Transverse colon (tissue), 4 donors: Measurements from ENCODE around the gene ETFB. TPM values are rescaled to one million over a fixed set of nuclear protein-coding genes. Genes with fewer than 3 reads are reported as not detected.
A peak's percentile ranks its signal among the peaks of the same experiment; 100 is the strongest.

ENCODE experiments used
- DNase-seq: peaks from one replicate; pipeline ENCODE4 v3.0.0-alpha.2; 2019
- H3K27ac ChIP-seq, 4 donors: fragments of 200-600 bp; sonication (generic); 2 replicates each; pipeline ENCODE4 v1.5.1; 2016 to 2018; ENCODE audit warnings: inconsistent platforms in 4 of 4
- H3K27me3 ChIP-seq: fragments of 200-600 bp; sonication (generic); 2 replicates; pipeline ENCODE4 v1.5.1; 2017; ENCODE audit warnings: inconsistent platforms
- H3K36me3 ChIP-seq, 4 donors: fragments of 200-600 bp; sonication (generic); 2 replicates each; pipeline ENCODE4 v1.5.1; 2017 to 2019; ENCODE audit warnings: inconsistent platforms in 4 of 4
- H3K4me1 ChIP-seq, 4 donors: fragments of 200-600 bp; sonication (generic); 2 replicates each; pipeline ENCODE4 v1.5.1; 2017 to 2020; ENCODE audit warnings: inconsistent platforms in 4 of 4
- H3K4me3 ChIP-seq, 4 donors: fragments of 200-600 bp; sonication (generic); 1 replicate in 1 of 4; 2 replicates in 3 of 4; pipeline versions ENCODE4 v1.5.1 to v1.6.1; 2017 to 2019; ENCODE audit warnings: inconsistent platforms in 4 of 4
- H3K9me3 ChIP-seq, 2 donors: fragments of 200-600 bp; sonication (generic); 2 replicates each; pipeline ENCODE4 v1.5.1; 2017 to 2019; ENCODE audit warnings: inconsistent platforms in 2 of 2
- EP300 ChIP-seq: sonication (generic); formaldehyde crosslinking; IDR thresholded peaks from one replicate; pipeline ENCODE4 v1.6.1; 2017; ENCODE audit warnings: antibody characterized with exemption, low read depth
- POLR2A ChIP-seq: fragments of 450-650 bp; IDR thresholded peaks from one replicate; pipeline ENCODE4 v1.6.1; 2016; ENCODE audit warnings: antibody characterized with exemption, mild to moderate bottlenecking, moderate library complexity
- POLR2AphosphoS5 ChIP-seq, 3 donors: sonication (generic); formaldehyde crosslinking; IDR thresholded peaks; one replicate each; pipeline ENCODE4 v1.6.1; 2016; ENCODE audit warnings: antibody characterized with exemption in 3 of 3
- WGBS, 2 donors: methylation state at CpG; one replicate each; pipeline ENCODE4 v1.1.5; 2018; ENCODE audit warnings: low coverage in 1 of 2; 5-methylcytosine and 5-hydroxymethylcytosine counted together
- in situ Hi-C, 4 donors: fragments of 200-750 bp; cut with MboI; loops; one replicate each; pipeline versions ENCODE4 v1.15.0 to v1.15.1; 2017; ENCODE audit warnings: low sequenced_read_pairs in 3 of 4, low pct_ligation_motif_present in 1 of 4, low pct_unique_long_range_greater_than_20kb in 1 of 4
- intact Hi-C: fragments of 100-400 bp; cut with DNase I; formaldehyde crosslinking; loops from one replicate; pipeline ENCODE4 v1.15.1; 2023; ENCODE audit warnings: low total_unique reads
- total RNA-seq, 4 donors: library from RNA; depleted of rRNA; stranded (reverse); fragments of >200 nt; gene quantifications; one replicate each; pipeline ENCODE4 v1.1.0, GENCODE V29; 2016
- TF ChIP-seq, protein P1 (sequence below), 5 experiments: fragments of 200-600 bp in 3 of 5; fragments of 450-650 bp in 2 of 5; sonication (generic) in 3 of 5; IDR thresholded peaks; 1 replicate in 2 of 5; 2 replicates in 3 of 5; pipeline ENCODE4 v1.5.1; 2016 to 2017; ENCODE audit warnings: antibody characterized with exemption in 5 of 5, inconsistent platforms in 3 of 5, mild to moderate bottlenecking in 2 of 5, moderate library complexity in 1 of 5

ETFB gene
- total RNA-seq, 4 donors from 2014 or later, result 56.9 to 147 (median 99.1) TPM

DNA sequence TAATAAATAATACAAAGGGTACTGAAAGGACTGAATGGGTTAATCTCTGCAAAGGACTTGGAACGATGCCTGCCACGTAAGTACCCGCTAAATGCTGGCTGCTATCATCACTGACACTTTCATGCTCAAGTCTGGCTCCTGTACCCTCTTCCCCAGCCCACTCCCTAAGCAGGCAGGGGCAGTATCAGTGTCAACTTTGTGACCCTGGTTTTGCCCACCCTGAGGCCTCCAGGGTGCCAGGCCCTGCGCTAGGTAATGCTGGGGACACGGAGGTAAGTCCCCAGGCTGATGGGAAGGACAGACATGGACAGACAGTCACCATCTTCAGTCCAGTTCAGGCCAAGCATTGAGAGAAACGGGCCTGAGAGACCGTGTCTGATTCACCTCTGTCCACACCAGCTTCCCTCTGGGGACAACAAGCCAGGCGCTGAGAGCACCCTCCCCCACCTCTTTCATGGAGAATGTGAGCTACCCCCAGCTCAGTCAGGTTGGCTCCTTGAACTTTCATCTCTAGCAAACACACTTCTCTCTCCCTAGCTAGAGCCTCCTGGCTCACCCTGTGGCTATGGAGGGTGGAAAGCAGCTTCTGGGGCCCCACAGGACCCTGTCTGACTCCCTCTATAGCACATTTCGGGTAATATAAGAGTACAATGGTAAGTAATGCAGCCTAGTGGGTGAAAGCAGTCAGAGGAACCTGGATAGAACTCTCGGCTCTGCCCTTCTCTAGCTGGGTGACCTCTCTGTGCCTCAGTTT, 800 bp downstream of the ETFB start:
- peak; percentile 45 for DNase-seq
- H3K4me3 ChIP-seq, result peak overlapping the region; percentile 66 to 80 (median 77)
- in situ Hi-C loops, result no loop called here
- no peaks in the 10 kb centered on the region for H3K27me3 ChIP-seq
- 0 to 10% methylated on average over 1 to 10 of the region's 10 CpGs for WGBS, 2 donors
- H3K27ac ChIP-seq, result peak overlapping the region; percentile 98 to 100 (median 100)
- H3K9me3 ChIP-seq, result no peaks in the 10 kb centered on the region
- H3K36me3 ChIP-seq, result no peaks in the 10 kb centered on the region
- TF ChIP-seq, protein P1, sequence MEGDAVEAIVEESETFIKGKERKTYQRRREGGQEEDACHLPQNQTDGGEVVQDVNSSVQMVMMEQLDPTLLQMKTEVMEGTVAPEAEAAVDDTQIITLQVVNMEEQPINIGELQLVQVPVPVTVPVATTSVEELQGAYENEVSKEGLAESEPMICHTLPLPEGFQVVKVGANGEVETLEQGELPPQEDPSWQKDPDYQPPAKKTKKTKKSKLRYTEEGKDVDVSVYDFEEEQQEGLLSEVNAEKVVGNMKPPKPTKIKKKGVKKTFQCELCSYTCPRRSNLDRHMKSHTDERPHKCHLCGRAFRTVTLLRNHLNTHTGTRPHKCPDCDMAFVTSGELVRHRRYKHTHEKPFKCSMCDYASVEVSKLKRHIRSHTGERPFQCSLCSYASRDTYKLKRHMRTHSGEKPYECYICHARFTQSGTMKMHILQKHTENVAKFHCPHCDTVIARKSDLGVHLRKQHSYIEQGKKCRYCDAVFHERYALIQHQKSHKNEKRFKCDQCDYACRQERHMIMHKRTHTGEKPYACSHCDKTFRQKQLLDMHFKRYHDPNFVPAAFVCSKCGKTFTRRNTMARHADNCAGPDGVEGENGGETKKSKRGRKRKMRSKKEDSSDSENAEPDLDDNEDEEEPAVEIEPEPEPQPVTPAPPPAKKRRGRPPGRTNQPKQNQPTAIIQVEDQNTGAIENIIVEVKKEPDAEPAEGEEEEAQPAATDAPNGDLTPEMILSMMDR (IDR thresholded peaks at IDR 0.05), result no peak
- no peak for TF ChIP-seq EP300
- TF ChIP-seq POLR2AphosphoS5 (IDR thresholded peaks at IDR 0.05), result no peak
- no peak for TF ChIP-seq POLR2A
- intact Hi-C loops, result no loop called here
- peaks cover 11 to 36% (median 15%) of the 10 kb centered on the region in 4 donors for H3K4me1 ChIP-seq

DNA sequence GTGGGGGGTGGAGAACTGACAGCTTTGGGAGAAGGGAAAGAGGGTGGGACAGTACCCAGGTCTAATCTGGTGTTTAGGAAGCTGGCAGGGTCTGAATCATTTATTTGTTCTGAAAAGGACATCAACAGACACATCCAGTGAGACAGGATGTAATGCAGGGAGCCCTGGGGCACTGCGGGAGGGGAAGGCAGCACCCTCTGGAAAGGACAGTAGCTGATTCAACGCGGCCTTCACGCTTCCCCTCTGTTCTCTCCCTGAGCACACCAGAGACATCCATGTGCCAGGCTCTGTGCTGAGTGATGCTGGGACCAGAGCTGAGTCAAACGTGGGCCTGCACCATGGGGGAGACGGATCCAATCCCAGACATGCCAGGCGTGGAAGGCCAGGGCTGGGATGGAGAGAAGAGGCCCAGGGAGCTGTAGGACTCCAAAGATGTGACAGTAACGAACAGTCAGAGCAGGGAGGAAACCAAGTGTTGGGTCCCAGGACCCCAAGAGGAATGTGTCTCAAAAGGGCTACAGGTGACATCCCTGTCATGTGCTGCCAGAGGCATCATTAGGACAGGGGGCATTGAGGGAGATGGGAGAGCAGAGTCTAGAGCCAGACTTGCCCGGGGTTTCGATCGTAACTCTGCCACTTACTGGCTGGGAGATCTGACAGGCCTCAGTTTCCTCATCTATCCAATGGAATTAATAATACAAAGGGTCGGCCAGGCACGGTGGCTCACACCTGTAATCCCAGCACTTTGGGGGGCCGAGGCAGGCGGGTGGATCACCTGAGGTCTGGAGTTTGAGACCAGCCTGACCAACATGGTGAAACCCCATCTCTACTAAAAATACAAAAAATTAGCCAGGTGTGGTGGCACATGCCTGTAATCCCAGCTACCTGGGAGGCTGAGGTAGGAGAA, 1.7 kb downstream of the ETFB start:
- WGBS, 2 donors, result 78 to 82% methylated on average over 7 to 15 of the region's 15 CpGs
- TF ChIP-seq POLR2A, result no peak
- TF ChIP-seq EP300, result no peak
- TF ChIP-seq, protein P1 (IDR thresholded peaks at IDR 0.05), result no peak
- no peak for TF ChIP-seq POLR2AphosphoS5 (IDR thresholded peaks at IDR 0.05)
- intact Hi-C loops (no loop called here), in situ Hi-C loops (no loop called here)
- Histone ChIP-seq H3K4me3 (no peak overlapping the region), H3K27me3 (no peaks in the 10 kb centered on the region), H3K27ac (peak overlapping the region; percentile 98 to 100 (median 100)), H3K36me3 (no peaks in the 10 kb centered on the region), H3K9me3 (no peaks in the 10 kb centered on the region), H3K4me1 (peaks cover 11 to 36% (median 15%) of the 10 kb centered on the region in 4 donors)
- no peak for DNase-seq

DNA sequence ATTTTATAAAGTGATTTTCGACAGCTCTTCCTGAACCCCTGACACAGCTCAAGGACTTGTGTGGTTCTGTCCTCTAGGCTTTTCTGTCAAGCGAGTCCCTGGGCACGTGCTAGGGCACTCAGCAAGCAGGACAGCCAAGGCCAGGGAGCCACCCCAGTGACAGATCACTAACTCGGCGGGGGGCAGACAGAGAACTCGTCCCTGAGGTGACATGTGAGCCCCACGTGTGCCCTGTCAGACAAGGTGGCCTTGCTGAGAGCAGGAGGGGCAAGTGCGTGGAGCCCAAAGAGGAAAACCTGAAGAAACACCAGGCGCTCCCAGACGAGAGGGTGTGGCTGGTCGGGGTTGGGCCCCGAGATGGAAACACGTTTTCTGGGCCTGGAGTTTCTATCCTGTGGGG, 4.9 kb downstream of the ETFB start:
- WGBS, 2 donors, result 88 to 91% methylated on average over 5 to 13 of the region's 13 CpGs
- Histone ChIP-seq H3K36me3 (no peaks in the 10 kb centered on the region), H3K27ac (no peak overlapping the region), H3K4me1 (peaks cover 7 to 30% (median 11%) of the 10 kb centered on the region in 4 donors), H3K27me3 (no peaks in the 10 kb centered on the region), H3K4me3 (no peak overlapping the region), H3K9me3 (no peaks in the 10 kb centered on the region)
- intact Hi-C loops, result no loop called here
- TF ChIP-seq POLR2A (no peak), POLR2AphosphoS5 (IDR thresholded peaks at IDR 0.05) (no peak), EP300 (no peak)
- TF ChIP-seq, protein P1 (IDR thresholded peaks at IDR 0.05), result no peak
- no peak for DNase-seq
- in situ Hi-C loops, result no loop called here

DNA sequence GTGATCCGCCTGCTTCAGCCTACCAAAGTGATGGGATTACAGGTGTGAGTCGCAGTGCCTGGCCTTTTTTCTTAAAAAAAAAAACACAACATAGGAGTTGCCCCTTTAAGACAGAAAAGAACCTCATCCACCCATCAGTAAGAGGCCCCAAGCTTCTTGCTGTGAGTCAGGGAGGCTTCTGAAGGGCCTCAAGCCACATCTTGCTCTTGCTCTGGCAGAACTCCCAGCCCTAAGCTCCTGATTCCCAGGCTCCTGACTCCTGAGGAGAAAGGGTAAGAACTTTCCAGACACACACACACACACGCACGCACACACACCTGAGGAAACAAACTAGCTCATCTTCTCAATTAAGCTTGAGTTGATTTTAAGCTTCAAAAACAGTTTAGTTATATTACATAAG, 6.9 kb downstream of the ETFB start:
- no peaks in the 10 kb centered on the region for H3K36me3 ChIP-seq
- peaks cover under 1 to 16% (median 6%) of the 10 kb centered on the region in 4 donors for H3K4me1 ChIP-seq
- H3K27ac ChIP-seq, result no peak overlapping the region
- 96 to 100% methylated on average over 4 of the region's 4 CpGs for WGBS, 2 donors
- no peaks in the 10 kb centered on the region for H3K27me3 ChIP-seq
- no peak overlapping the region for H3K4me3 ChIP-seq
- intact Hi-C loops, result no loop called here
- TF ChIP-seq POLR2AphosphoS5 (IDR thresholded peaks at IDR 0.05) (no peak), EP300 (no peak)
- H3K9me3 ChIP-seq, result no peaks in the 10 kb centered on the region
- no peak for DNase-seq
- in situ Hi-C loops, result no loop called here
